Central memory CD8-positive, alpha-beta T cell (primary cell): ENCODE measurements around the gene FANCM.

Experiments
- ATAC-seq: fragments of 150-1000 bp; cut with Tn5 transposase; replicated peaks from 2 replicates; pipeline ENCODE4 v1.10.0; 2022; ENCODE audit warnings: mild to moderate bottlenecking, moderate FRiP score, moderate number of reproducible peaks; ENCODE audit not compliant: poor library complexity, severe bottlenecking; ENCODE audit errors: extremely low read depth
- DNase-seq, 2 donors: peaks; one replicate each; pipeline ENCODE4 v3.0.0; 2021; ENCODE audit warnings: low spot score in 2 of 2
- H3K27ac Mint-ChIP-seq: one replicate; pipeline ENCODE4 v1.8.0; 2022; ENCODE audit warnings: low read depth, mild to moderate bottlenecking, moderate library complexity, mixed read lengths
- H3K27me3 Mint-ChIP-seq: one replicate; pipeline ENCODE4 v1.8.0; 2022; ENCODE audit warnings: mixed read lengths
- H3K36me3 Mint-ChIP-seq: one replicate; pipeline ENCODE4 v1.8.0; 2022; ENCODE audit warnings: mild to moderate bottlenecking, moderate library complexity, mixed read lengths; ENCODE audit not compliant: insufficient read depth
- H3K4me1 Mint-ChIP-seq: one replicate; pipeline ENCODE4 v1.8.0; 2022; ENCODE audit warnings: mixed read lengths
- H3K4me3 Mint-ChIP-seq: one replicate; pipeline ENCODE4 v1.8.0; 2022; ENCODE audit warnings: mild to moderate bottlenecking, moderate library complexity, mixed read lengths
- H3K9me3 Mint-ChIP-seq: one replicate; pipeline ENCODE4 v1.8.0; 2022; ENCODE audit warnings: mixed read lengths

FANCM gene

GRCh38 chr14:45150386-45150890 lies 14.7 kb downstream of the FANCM start:
- H3K27me3 Mint-ChIP-seq, result no peaks in the 10 kb centered on the region
- no peak overlapping the region for H3K4me3 Mint-ChIP-seq
- peaks cover 5% of the 10 kb centered on the region for H3K36me3 Mint-ChIP-seq
- H3K27ac Mint-ChIP-seq, result no peak overlapping the region
- no peak for ATAC-seq
- peaks cover 5% of the 10 kb centered on the region for H3K4me1 Mint-ChIP-seq
- H3K9me3 Mint-ChIP-seq, result no peaks in the 10 kb centered on the region
- DNase-seq, result no peak

- no peaks in the 10 kb centered on the region for H3K4me1 Mint-ChIP-seq
- ATAC-seq, result no peak
- H3K36me3 Mint-ChIP-seq, result peaks cover 6% of the 10 kb centered on the region
- no peaks in the 10 kb centered on the region for H3K9me3 Mint-ChIP-seq
- no peak overlapping the region for H3K27ac Mint-ChIP-seq
- DNase-seq, result no peak
- no peak overlapping the region for H3K4me3 Mint-ChIP-seq
- no peaks in the 10 kb centered on the region for H3K27me3 Mint-ChIP-seq
Measured at GRCh38 chr14:45156067-45156466, 20.3 kb downstream of the FANCM start.

GRCh38 chr14:45169906-45170305 lies 34.2 kb downstream of the FANCM start:
- peaks cover 4% of the 10 kb centered on the region for H3K36me3 Mint-ChIP-seq
- ATAC-seq (no peak), DNase-seq (no peak)
- no peak overlapping the region for H3K27ac Mint-ChIP-seq
- no peak overlapping the region for H3K4me3 Mint-ChIP-seq
- H3K27me3 Mint-ChIP-seq, result no peaks in the 10 kb centered on the region
- H3K4me1 Mint-ChIP-seq, result no peaks in the 10 kb centered on the region
- H3K9me3 Mint-ChIP-seq, result no peaks in the 10 kb centered on the region

- Mint-ChIP-seq H3K27ac (no peak overlapping the region), H3K4me3 (no peak overlapping the region), H3K27me3 (no peaks in the 10 kb centered on the region), H3K36me3 (peaks cover under 1% of the 10 kb centered on the region), H3K9me3 (no peaks in the 10 kb centered on the region), H3K4me1 (no peaks in the 10 kb centered on the region)
- DNase-seq (no peak), ATAC-seq (no peak)
Measured at GRCh38 chr14:45177076-45177475, 41.3 kb downstream of the FANCM start.

GRCh38 chr14:45181329-45181728 lies 45.6 kb downstream of the FANCM start:
- DNase-seq (no peak), ATAC-seq (no peak)
- Mint-ChIP-seq H3K27me3 (no peaks in the 10 kb centered on the region), H3K9me3 (no peaks in the 10 kb centered on the region), H3K4me3 (no peak overlapping the region), H3K4me1 (no peaks in the 10 kb centered on the region), H3K36me3 (peaks cover 5% of the 10 kb centered on the region), H3K27ac (no peak overlapping the region)

GRCh38 chr14:45181806-45182205 lies 46.1 kb downstream of the FANCM start:
- ATAC-seq, result no peak
- no peaks in the 10 kb centered on the region for H3K4me1 Mint-ChIP-seq
- no peak overlapping the region for H3K27ac Mint-ChIP-seq
- no peak overlapping the region for H3K4me3 Mint-ChIP-seq
- no peaks in the 10 kb centered on the region for H3K9me3 Mint-ChIP-seq
- H3K36me3 Mint-ChIP-seq, result peaks cover 5% of the 10 kb centered on the region
- DNase-seq, result no peak
- no peaks in the 10 kb centered on the region for H3K27me3 Mint-ChIP-seq

GRCh38 chr14:45185100-45185814 lies 49.5 kb downstream of the FANCM start:
- Mint-ChIP-seq H3K4me1 (no peaks in the 10 kb centered on the region), H3K4me3 (no peak overlapping the region), H3K9me3 (no peaks in the 10 kb centered on the region), H3K36me3 (peaks cover 9% of the 10 kb centered on the region), H3K27ac (no peak overlapping the region), H3K27me3 (no peaks in the 10 kb centered on the region)
- ATAC-seq, result no peak
- DNase-seq, result no peak

- peaks cover 9% of the 10 kb centered on the region for H3K36me3 Mint-ChIP-seq
- DNase-seq, result no peak
- H3K27me3 Mint-ChIP-seq, result no peaks in the 10 kb centered on the region
- ATAC-seq, result no peak
- H3K27ac Mint-ChIP-seq, result no peak overlapping the region
- no peaks in the 10 kb centered on the region for H3K4me1 Mint-ChIP-seq
- H3K9me3 Mint-ChIP-seq, result no peaks in the 10 kb centered on the region
- H3K4me3 Mint-ChIP-seq, result no peak overlapping the region
Measured at GRCh38 chr14:45194964-45195363, 59.2 kb downstream of the FANCM start.

- no peaks in the 10 kb centered on the region for H3K4me1 Mint-ChIP-seq
Measured at GRCh38 chr14:45198551-45198950, 62.8 kb downstream of the FANCM start.

GRCh38 chr14:45199230-45199629 lies 63.5 kb downstream of the FANCM start:
- no peak overlapping the region for H3K4me3 Mint-ChIP-seq
- DNase-seq, result no peak
- peak overlapping the region; percentile 22 for H3K27ac Mint-ChIP-seq
- H3K36me3 Mint-ChIP-seq, result peaks cover 10% of the 10 kb centered on the region
- no peaks in the 10 kb centered on the region for H3K4me1 Mint-ChIP-seq
- no peak for ATAC-seq
- H3K27me3 Mint-ChIP-seq, result no peaks in the 10 kb centered on the region
- H3K9me3 Mint-ChIP-seq, result no peaks in the 10 kb centered on the region

More at GRCh38 chr14:45198551-45198950, 62.8 kb downstream of the FANCM start:
- no peaks in the 10 kb centered on the region for H3K27me3 Mint-ChIP-seq
- H3K27ac Mint-ChIP-seq, result peak overlapping the region; percentile 22
- no peaks in the 10 kb centered on the region for H3K9me3 Mint-ChIP-seq
- H3K36me3 Mint-ChIP-seq, result peaks cover 9% of the 10 kb centered on the region
- ATAC-seq (no peak), DNase-seq (no peak)
- H3K4me3 Mint-ChIP-seq, result no peak overlapping the region

- H3K9me3 Mint-ChIP-seq, result no peaks in the 10 kb centered on the region
Measured at GRCh38 chr14:45201905-45202304, 66.2 kb downstream of the FANCM start.

GRCh38 chr14:45204241-45204640 lies 68.5 kb downstream of the FANCM start:
- Mint-ChIP-seq H3K27ac (no peak overlapping the region), H3K36me3 (peaks cover 17% of the 10 kb centered on the region), H3K27me3 (no peaks in the 10 kb centered on the region), H3K4me1 (no peaks in the 10 kb centered on the region), H3K4me3 (no peak overlapping the region), H3K9me3 (no peaks in the 10 kb centered on the region)
- ATAC-seq (no peak), DNase-seq (no peak)

More at GRCh38 chr14:45201905-45202304, 66.2 kb downstream of the FANCM start:
- no peaks in the 10 kb centered on the region for H3K27me3 Mint-ChIP-seq
- no peaks in the 10 kb centered on the region for H3K4me1 Mint-ChIP-seq
- no peak overlapping the region for H3K4me3 Mint-ChIP-seq
- peak overlapping the region; percentile 41 for H3K27ac Mint-ChIP-seq
- peak; percentile 49 for ATAC-seq
- peaks cover 14% of the 10 kb centered on the region for H3K36me3 Mint-ChIP-seq
- DNase-seq, result no peak

GRCh38 chr14:45210159-45210558 lies 74.4 kb downstream of the FANCM start:
- H3K4me1 Mint-ChIP-seq, result peaks cover 6% of the 10 kb centered on the region
- no peaks in the 10 kb centered on the region for H3K9me3 Mint-ChIP-seq
- H3K36me3 Mint-ChIP-seq, result peaks cover 20% of the 10 kb centered on the region
- ATAC-seq (no peak), DNase-seq (no peak)
- H3K4me3 Mint-ChIP-seq, result no peak overlapping the region
- H3K27me3 Mint-ChIP-seq, result no peaks in the 10 kb centered on the region
- no peak overlapping the region for H3K27ac Mint-ChIP-seq
